Tibial nerve (tissue), 4 donors: Measurements from ENCODE around the gene IFI27L2.

Experiments used
- EP300 ChIP-seq, 2 donors: sonication (generic); formaldehyde crosslinking; IDR thresholded peaks; one replicate each; pipeline ENCODE4 v1.6.1; 2017; ENCODE audit warnings: antibody characterized with exemption in 2 of 2, mild to moderate bottlenecking in 1 of 2
- POLR2A ChIP-seq, 2 donors: fragments of 450-650 bp; IDR thresholded peaks; one replicate each; pipeline ENCODE4 v1.6.1; 2017; ENCODE audit warnings: antibody characterized with exemption in 2 of 2, mild to moderate bottlenecking in 2 of 2, moderate library complexity in 2 of 2
- TF ChIP-seq, protein P1 (sequence below), 5 experiments: fragments of 200-600 bp in 3 of 5; fragments of 450-650 bp in 2 of 5; sonication (generic) in 3 of 5; IDR thresholded peaks; one replicate each; pipeline ENCODE4 v1.5.1; 2016 to 2019; ENCODE audit warnings: antibody characterized with exemption in 5 of 5, mild to moderate bottlenecking in 3 of 5, moderate library complexity in 2 of 5

DNA sequence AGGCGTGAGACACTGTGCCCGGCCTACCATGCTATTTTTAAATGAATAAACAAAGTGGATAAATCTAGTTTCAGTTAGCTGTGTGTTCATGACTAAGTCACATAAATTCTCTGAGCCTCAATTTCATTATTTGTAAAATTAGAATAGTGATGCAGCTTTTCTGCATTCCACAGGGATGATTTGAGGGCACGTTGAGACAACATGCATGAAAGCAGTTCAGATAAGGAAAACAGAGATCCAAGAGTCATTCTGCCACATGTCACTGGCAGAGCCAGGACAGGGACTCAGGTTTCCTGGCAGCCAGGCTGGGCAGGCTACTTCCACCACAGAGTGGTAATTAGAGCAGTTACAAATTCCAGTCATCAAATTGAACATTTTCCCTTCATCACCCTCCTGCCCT, 41.8 kb upstream of the IFI27L2 start:
- TF ChIP-seq EP300 (IDR thresholded peaks at IDR 0.05) = no peak
- TF ChIP-seq, protein P1, sequence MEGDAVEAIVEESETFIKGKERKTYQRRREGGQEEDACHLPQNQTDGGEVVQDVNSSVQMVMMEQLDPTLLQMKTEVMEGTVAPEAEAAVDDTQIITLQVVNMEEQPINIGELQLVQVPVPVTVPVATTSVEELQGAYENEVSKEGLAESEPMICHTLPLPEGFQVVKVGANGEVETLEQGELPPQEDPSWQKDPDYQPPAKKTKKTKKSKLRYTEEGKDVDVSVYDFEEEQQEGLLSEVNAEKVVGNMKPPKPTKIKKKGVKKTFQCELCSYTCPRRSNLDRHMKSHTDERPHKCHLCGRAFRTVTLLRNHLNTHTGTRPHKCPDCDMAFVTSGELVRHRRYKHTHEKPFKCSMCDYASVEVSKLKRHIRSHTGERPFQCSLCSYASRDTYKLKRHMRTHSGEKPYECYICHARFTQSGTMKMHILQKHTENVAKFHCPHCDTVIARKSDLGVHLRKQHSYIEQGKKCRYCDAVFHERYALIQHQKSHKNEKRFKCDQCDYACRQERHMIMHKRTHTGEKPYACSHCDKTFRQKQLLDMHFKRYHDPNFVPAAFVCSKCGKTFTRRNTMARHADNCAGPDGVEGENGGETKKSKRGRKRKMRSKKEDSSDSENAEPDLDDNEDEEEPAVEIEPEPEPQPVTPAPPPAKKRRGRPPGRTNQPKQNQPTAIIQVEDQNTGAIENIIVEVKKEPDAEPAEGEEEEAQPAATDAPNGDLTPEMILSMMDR (IDR thresholded peaks at IDR 0.05) = no peak
- no peak for TF ChIP-seq POLR2A (IDR thresholded peaks at IDR 0.05)
